Calu3 (cell line): ENCODE measurements around the gene NSFL1C. TPM values are rescaled to one million over a fixed set of nuclear protein-coding genes. Genes with fewer than 3 reads are reported as not detected.

ENCODE experiments used
- BruUV-seq: library from RNA; stranded (reverse); fragments of 400-500 nt; replicated peaks from 2 replicates; lab custom pipeline; 2021; lab: Mats Ljungman, UMichigan
- CTCF ChIA-PET: fragments of 300-600 bp; sonication (Branson Sonifier 250); formaldehyde crosslinking; loops from one replicate; lab custom pipeline; 2022; ENCODE audit warnings: antibody characterized with exemption; lab: Charles Lee
- DNase-seq: peaks from one replicate; pipeline ENCODE4 v3.0.0; 2022
- H3K27ac Mint-ChIP-seq: one replicate; pipeline ENCODE4 v1.8.0; 2022; ENCODE audit warnings: mixed read lengths; ENCODE audit not compliant: unreplicated experiment
- H3K27me3 Mint-ChIP-seq: one replicate; pipeline ENCODE4 v1.8.0; 2022; ENCODE audit warnings: mixed read lengths; ENCODE audit not compliant: unreplicated experiment
- H3K36me3 Mint-ChIP-seq: one replicate; pipeline ENCODE4 v1.8.0; 2022; ENCODE audit warnings: mild to moderate bottlenecking, moderate library complexity, mixed read lengths; ENCODE audit not compliant: insufficient read depth, unreplicated experiment
- H3K4me1 Mint-ChIP-seq: one replicate; pipeline ENCODE4 v1.8.0; 2022; ENCODE audit warnings: mild to moderate bottlenecking, low read depth, mixed read lengths; ENCODE audit not compliant: unreplicated experiment
- H3K4me3 Mint-ChIP-seq: one replicate; pipeline ENCODE4 v1.8.0; 2022; ENCODE audit warnings: mild to moderate bottlenecking, low read depth, moderate library complexity, mixed read lengths; ENCODE audit not compliant: unreplicated experiment
- H3K9me3 Mint-ChIP-seq: one replicate; pipeline ENCODE4 v1.8.0; 2022; ENCODE audit warnings: low read depth, mixed read lengths; ENCODE audit not compliant: unreplicated experiment
- CTCF ChIP-seq: fragments of 200-600 bp; IDR thresholded peaks from one replicate; pipeline ENCODE4 v1.8.0; 2022; ENCODE audit warnings: antibody characterized with exemption; ENCODE audit not compliant: unreplicated experiment
- intact Hi-C: fragments of 100-400 bp; cut with micrococcal nuclease; formaldehyde crosslinking; loops from one replicate; pipeline ENCODE4 v1.10.0; 2022; ENCODE audit not compliant: unreplicated experiment
- total RNA-seq: library from RNA; stranded (reverse); gene quantifications from 2 replicates; pipeline ENCODE4 v1.2.3, GENCODE V29; 2022

Gene NSFL1C
- total RNA-seq, 1 experiment from 2014 or later: 81.0 TPM

DNA sequence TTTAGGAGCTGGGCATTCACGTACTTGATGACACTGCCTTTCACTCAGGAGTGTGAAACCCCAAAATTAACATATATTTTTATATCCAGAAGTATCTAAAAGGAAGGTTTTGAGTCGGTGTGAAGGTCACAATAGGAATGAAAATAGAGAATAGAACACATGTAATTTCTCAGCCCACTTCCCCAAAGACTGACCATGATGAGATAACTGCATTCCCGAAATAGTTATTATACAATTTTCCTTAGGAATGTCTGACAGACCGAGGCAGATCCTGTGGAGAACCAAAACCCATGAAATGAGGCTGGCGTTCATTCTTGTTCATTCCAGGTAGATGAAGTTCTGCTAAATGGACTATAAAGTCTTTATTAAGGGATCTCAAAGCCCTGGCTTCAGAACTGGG is 10.3 kb downstream of the NSFL1C start:
- no TSS peak for BruUV-seq
- intact Hi-C loops: no loop called here
- Mint-ChIP-seq H3K27ac (no peak overlapping the region), H3K4me1 (peaks cover 6% of the 10 kb centered on the region), H3K27me3 (no peaks in the 10 kb centered on the region), H3K36me3 (peaks cover 44% of the 10 kb centered on the region), H3K4me3 (no peak overlapping the region), H3K9me3 (no peaks in the 10 kb centered on the region)
- CTCF ChIA-PET: no interaction called here
- no peak for DNase-seq
- TF ChIP-seq CTCF: no peak

DNA sequence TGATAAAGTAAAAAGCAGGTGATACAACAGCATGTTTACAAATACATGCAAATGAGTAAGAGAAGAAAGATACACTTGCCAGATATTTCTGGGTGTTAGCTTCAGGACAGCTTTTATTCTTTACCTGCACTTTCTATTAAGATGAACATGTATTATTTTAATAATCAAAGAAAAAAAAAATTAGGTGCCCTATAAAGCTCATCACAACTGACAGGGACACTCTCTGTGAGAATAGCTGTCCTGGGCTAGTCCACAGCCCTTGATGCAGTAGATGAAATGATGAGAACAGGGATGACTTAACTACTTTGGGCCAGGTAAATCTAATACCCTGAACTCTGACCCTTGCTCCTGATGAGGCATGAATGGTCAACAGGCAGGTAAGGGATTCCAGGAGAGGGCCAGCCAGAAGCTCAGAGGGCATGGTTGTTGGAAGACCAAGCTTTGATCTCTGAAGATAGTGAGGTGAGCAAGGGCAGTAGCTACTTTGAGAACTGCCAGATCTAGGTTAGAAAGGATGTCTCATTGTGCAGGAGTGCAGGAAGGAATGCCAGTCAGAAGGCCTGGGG is 15.6 kb downstream of the NSFL1C start:
- BruUV-seq: no TSS peak
- Mint-ChIP-seq H3K9me3 (no peaks in the 10 kb centered on the region), H3K36me3 (peaks cover 25% of the 10 kb centered on the region), H3K4me1 (no peaks in the 10 kb centered on the region), H3K27me3 (no peaks in the 10 kb centered on the region), H3K27ac (no peak overlapping the region), H3K4me3 (no peak overlapping the region)
- intact Hi-C loops: no loop called here
- CTCF ChIA-PET: interaction anchor here (1.2 kb wide), 1 partner anchor 53 kb away, joined by 3 read pairs; no protein-coding TSS in a partner anchor
- DNase-seq: no peak
- TF ChIP-seq CTCF: no peak

DNA sequence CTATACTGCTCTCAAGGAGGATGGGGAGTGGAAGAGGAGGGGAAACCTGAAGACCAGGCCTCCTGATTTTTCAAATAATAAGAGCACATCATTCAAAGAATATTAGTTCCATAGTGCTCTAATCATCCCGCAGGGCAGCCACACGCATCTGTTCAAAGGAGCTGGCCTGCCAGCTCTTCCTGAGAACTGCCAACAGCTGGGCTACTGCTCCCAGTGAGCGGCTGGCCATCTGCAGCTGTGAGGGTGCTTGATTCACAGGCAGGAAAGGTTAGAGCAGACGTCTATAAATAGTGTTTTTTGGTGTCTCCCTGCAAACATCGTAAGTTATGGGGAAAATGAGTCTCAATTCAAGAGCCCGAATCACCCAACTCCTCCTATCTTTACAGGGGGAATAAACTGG is 17.3 kb downstream of the NSFL1C start:
- Mint-ChIP-seq H3K4me1 (no peaks in the 10 kb centered on the region), H3K9me3 (no peaks in the 10 kb centered on the region), H3K27me3 (no peaks in the 10 kb centered on the region), H3K27ac (no peak overlapping the region), H3K36me3 (peaks cover 25% of the 10 kb centered on the region), H3K4me3 (no peak overlapping the region)
- no peak for TF ChIP-seq CTCF
- BruUV-seq: no TSS peak
- DNase-seq: no peak
- CTCF ChIA-PET: no interaction called here
- intact Hi-C loops: no loop called here

DNA sequence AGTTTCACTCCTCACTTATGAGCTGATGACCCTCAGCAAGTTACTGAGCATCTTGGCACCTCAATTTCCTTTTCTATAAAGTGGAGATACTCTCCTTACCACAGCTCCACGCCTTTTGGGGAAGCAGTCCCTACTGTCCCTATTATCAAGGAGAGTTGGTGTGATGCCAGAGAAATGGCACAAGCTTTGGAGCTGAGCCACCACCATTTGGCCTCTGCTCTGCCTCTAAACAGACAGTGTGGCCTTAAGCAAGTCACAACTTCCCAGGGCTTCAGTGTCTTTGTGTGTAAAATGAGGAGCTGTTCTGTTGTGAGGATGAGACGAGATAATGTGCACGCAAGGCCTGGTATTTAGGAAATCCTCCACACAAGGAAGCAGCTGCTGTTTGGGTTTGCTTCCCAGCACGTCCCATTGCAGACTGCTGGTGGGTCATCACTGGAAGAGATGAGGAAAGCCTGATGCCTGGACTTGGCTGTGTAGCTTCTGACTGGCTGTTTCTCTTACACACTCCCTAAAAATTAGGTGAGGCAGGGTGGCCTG is 18.5 kb downstream of the NSFL1C start:
- intact Hi-C loops: no loop called here
- BruUV-seq: no TSS peak
- no peak for TF ChIP-seq CTCF
- H3K4me1 Mint-ChIP-seq: no peaks in the 10 kb centered on the region
- no peak overlapping the region for H3K4me3 Mint-ChIP-seq
- no peaks in the 10 kb centered on the region for H3K9me3 Mint-ChIP-seq
- H3K27me3 Mint-ChIP-seq: no peaks in the 10 kb centered on the region
- DNase-seq: no peak
- H3K36me3 Mint-ChIP-seq: peaks cover 19% of the 10 kb centered on the region
- CTCF ChIA-PET: interaction anchor here (0.6 kb wide), 1 partner anchor 21 kb away, joined by 5 read pairs; no protein-coding TSS in a partner anchor
- no peak overlapping the region for H3K27ac Mint-ChIP-seq
